Fibroblast of lung (primary cell): ENCODE measurements around the gene C9orf85.

Experiments
- CTCF ChIP-seq, 2 donors: IDR thresholded peaks in 1 of 2; conservative IDR thresholded peaks in 1 of 2; 1 replicate in 1 of 2; 2 replicates in 1 of 2; pipeline ENCODE4 v1.5.1; 2011 to 2012; ENCODE audit warnings: low read length in 2 of 2, control low read depth in 1 of 2, inconsistent platforms in 1 of 2, low read depth in 1 of 2, mild to moderate bottlenecking in 1 of 2
- EZH2 ChIP-seq: IDR thresholded peaks from 2 replicates; pipeline ENCODE4 v1.5.1; 2012; ENCODE audit warnings: low read length, control low read depth, mild to moderate bottlenecking; ENCODE audit errors: missing control alignments

GRCh38 chr9:71876106-71876505 lies 35.3 kb upstream of the C9orf85 start:
- no peak for TF ChIP-seq CTCF (conservative IDR thresholded peaks at IDR 0.05 in 1 of 2, IDR thresholded peaks at IDR 0.05 in 1 of 2; ENCODE audit: low read depth in 1 of 2, low read length in 2 of 2)
- TF ChIP-seq EZH2: no peak
